ENCODE measurements around the gene CD22. TPM values are rescaled to one million over a fixed set of nuclear protein-coding genes. Genes with fewer than 3 reads are reported as not detected.

CD22 gene
- total and polyA plus RNA-seq, 2 of the 13 experiments (the other 11 are each of a cell fraction or from before 2014, with no cell fraction given), result 0.71 to 1.7 TPM

GRCh38 chr19:35395382-35396199, 66.6 kb downstream of the CD22 start:
- ATAC-seq, result peak; percentile 96
- Histone ChIP-seq H4K20me1 (ENCODE audit: insufficient read depth, low read length) (no peaks in the 10 kb centered on the region), H3K4me3 (replicated peaks in 1 of 3; ENCODE audit: insufficient read depth in 1 of 3, low read depth in 2 of 3, low read length in 3 of 3) (peak overlapping the region in 2 of 3 experiments; percentile 27 to 61; a peak in 2 of 6 replicates), H3K9me3 (ENCODE audit: low read length) (no peaks in the 10 kb centered on the region), H3K4me1 (ENCODE audit: insufficient read depth, low read length) (peaks cover 50% of the 10 kb centered on the region), H3K9ac (ENCODE audit: insufficient read depth, low read depth, low read length) (0 out of 2 replicates have a peak overlapping the region, but pooled peaks have one; percentile 10), H3K4me2 (ENCODE audit: low read depth, low read length) (peak overlapping the region; percentile 78), H3K36me3 (replicated peaks in 1 of 2; ENCODE audit: control insufficient read depth in 1 of 2, insufficient read depth in 2 of 2, low read length in 2 of 2) (no peaks in the 10 kb centered on the region), H3K27ac (ENCODE audit: extremely low read length, insufficient read depth, low read length) (peak overlapping the region; percentile 58), H3K79me2 (ENCODE audit: insufficient read depth, low read length) (no peaks in the 10 kb centered on the region), H3K27me3 (ENCODE audit: control insufficient read depth in 1 of 2, insufficient read depth in 2 of 2, low read length in 2 of 2) (0 out of 5 replicates have a peak, but pooled peaks cover 0 to 2% of the 10 kb centered on the region in 2 experiments), H2AFZ (ENCODE audit: low read length) (no peak overlapping the region)
- ChIA-PET POLR2A (no interaction called here), CTCF (ENCODE audit: low intra/inter-chr PET ratio, low total read pairs) (no interaction called here)
- no TSS peak for BruUV-seq (replicated peaks)
- DNase-seq (ENCODE audit: low spot score), result peak; percentile 65
- FAIRE-seq, result peak; percentile 67
- intact Hi-C loops (cut with micrococcal nuclease; ENCODE audit: unreplicated experiment) (loop anchor here (5.0 kb wide), 1 partner anchor 43 kb away; no protein-coding TSS in a partner anchor), in situ Hi-C loops (cut with HindIII; ENCODE audit: extremely low pct_ligation_motif_present, low pct_unique_long_range_greater_than_20kb) (no loop called here)
- 34% methylated on average over 8 of the region's 19 CpGs for WGBS (ENCODE audit: low lambda C conversion rate)
- TF ChIP-seq REXO4 (CRISPR knock-in tag; IDR thresholded peaks at IDR 0.05; ENCODE audit: borderline replicate concordance) (no peak), SOX6 (IDR thresholded peaks at IDR 0.05) (no peak), SOX6 (CRISPR knock-in tag; IDR thresholded peaks at IDR 0.05) (0 out of 2 replicates have a peak, but pooled peaks have one; percentile 26), MEIS2 (CRISPR knock-in tag; IDR thresholded peaks at IDR 0.05) (peak; percentile 55; the same call in 1 of the 2 replicates), HINFP (CRISPR knock-in tag; IDR thresholded peaks at IDR 0.05; ENCODE audit: low read depth) (no peak), FOXA3 (CRISPR knock-in tag; IDR thresholded peaks at IDR 0.05) (peak; percentile 58), TEAD3 (CRISPR knock-in tag; optimal IDR thresholded peaks at IDR 0.05; ENCODE audit: borderline replicate concordance) (peak; percentile 46), HDAC1 (CRISPR knock-in tag; IDR thresholded peaks at IDR 0.05) (peak; percentile 55), ETV6 (CRISPR knock-in tag; conservative IDR thresholded peaks at IDR 0.05) (no peak), ZMYM2 (CRISPR knock-in tag; IDR thresholded peaks at IDR 0.05) (no peak), SIN3A (IDR thresholded peaks at IDR 0.05; ENCODE audit: borderline replicate concordance, low read depth, low read length) (0 out of 2 replicates have a peak, but pooled peaks have one; percentile 32), MED8 (CRISPR knock-in tag; IDR thresholded peaks at IDR 0.05; ENCODE audit: insufficient replicate concordance) (no peak), ZSCAN30 (CRISPR knock-in tag; IDR thresholded peaks at IDR 0.05) (no peak), PRPF4 (IDR thresholded peaks at IDR 0.05; ENCODE audit: low read depth, low read length, poor library complexity, severe bottlenecking) (no peak), NFKBIZ (CRISPR knock-in tag; IDR thresholded peaks at IDR 0.05) (no peak), ZHX2 (IDR thresholded peaks at IDR 0.05; ENCODE audit: low read depth) (no peak), ZHX2 (CRISPR knock-in tag; IDR thresholded peaks at IDR 0.05; ENCODE audit: borderline replicate concordance) (no peak)

All from HepG2 (cell line).